A673 (cell line): ENCODE measurements around the gene CIDEA.

Source experiments
- EZH2 ChIP-seq: fragments of 200-600 bp; sonication (generic); IDR thresholded peaks from 2 replicates; pipeline ENCODE4 v1.6.1; 2017; ENCODE audit warnings: borderline replicate concordance, low read depth, mild to moderate bottlenecking, mixed read lengths, antibody characterized with exemption, low read length; ENCODE audit not compliant: poor library complexity, severe bottlenecking
- TF ChIP-seq, protein P1 (sequence below): fragments of 300-800, 200-600 bp; sonication (generic); conservative IDR thresholded peaks from 2 replicates; pipeline ENCODE4 v1.5.1; 2017; ENCODE audit warnings: low read depth, mild to moderate bottlenecking, antibody characterized with exemption, low read length, moderate library complexity, mixed read lengths

DNA sequence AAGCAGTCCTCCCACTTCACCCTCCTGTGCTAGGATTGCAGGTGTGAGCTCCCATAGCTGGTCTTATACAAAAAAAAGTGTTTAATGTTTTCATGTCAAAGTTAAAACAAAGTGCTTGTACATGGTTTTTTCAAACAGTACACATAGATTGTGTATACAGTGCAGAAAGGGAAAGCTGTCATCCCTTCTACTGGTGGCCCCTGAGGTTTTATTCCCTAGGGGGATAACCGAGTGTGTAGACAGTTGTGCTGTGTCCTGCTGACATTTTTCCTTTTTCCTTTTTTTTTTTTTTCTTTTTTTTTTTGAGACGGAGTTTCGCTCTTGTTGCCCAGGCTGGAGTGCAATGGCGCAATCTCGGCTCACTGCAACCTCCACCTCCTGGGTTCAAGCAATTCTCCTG, 64.7 kb downstream of the CIDEA start:
- TF ChIP-seq, protein P1, sequence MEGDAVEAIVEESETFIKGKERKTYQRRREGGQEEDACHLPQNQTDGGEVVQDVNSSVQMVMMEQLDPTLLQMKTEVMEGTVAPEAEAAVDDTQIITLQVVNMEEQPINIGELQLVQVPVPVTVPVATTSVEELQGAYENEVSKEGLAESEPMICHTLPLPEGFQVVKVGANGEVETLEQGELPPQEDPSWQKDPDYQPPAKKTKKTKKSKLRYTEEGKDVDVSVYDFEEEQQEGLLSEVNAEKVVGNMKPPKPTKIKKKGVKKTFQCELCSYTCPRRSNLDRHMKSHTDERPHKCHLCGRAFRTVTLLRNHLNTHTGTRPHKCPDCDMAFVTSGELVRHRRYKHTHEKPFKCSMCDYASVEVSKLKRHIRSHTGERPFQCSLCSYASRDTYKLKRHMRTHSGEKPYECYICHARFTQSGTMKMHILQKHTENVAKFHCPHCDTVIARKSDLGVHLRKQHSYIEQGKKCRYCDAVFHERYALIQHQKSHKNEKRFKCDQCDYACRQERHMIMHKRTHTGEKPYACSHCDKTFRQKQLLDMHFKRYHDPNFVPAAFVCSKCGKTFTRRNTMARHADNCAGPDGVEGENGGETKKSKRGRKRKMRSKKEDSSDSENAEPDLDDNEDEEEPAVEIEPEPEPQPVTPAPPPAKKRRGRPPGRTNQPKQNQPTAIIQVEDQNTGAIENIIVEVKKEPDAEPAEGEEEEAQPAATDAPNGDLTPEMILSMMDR: no peak
- no peak for TF ChIP-seq EZH2
